HG02759 (cell line): ENCODE results near the gene CCDC142.
A peak's percentile ranks its signal among the peaks of the same experiment; 100 is the strongest.
"Not testable (repeated sequence)": the region's sequence is repeated elsewhere in the genome, so short reads cannot be mapped to it uniquely, and the experiment has no call there.

Experiments used
- ATAC-seq: cut with Tn5 transposase; IDR thresholded peaks from one replicate; pipeline ENCODE4 v1.9.1; 2021; ENCODE audit warnings: mild to moderate bottlenecking, moderate library complexity; ENCODE audit not compliant: unreplicated experiment

CCDC142 gene

DNA sequence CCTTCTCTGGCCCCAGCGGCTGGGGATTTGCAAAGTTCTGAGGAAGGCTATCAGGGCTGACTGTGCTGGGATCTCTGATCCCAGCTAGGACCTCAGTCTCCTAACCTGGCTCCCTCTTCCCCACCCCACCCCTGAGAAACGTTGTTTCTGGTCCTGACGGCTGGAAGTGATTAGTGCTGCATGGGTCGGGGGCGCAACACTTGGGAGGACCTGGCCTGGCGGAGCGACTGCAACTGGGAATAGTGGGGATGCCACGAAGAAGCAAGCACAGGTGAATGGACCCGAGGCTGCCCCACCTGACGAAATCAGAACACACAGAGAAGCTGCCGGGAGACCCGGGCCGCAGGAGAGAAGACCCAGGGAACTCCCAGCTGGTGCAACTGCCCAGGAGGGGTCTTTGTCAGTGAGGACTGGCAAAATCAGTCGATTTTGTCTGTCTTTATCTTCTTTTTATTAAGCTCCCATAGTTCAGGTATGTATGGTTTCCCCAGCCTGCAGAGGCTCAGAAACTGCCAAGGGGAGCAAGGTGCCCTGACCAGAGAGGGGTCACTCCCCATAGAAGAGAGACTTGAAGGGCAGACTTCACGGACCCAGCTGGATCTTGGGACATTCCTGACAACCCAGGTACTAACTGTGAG lies 17.3 kb upstream of the CCDC142 start:
- ATAC-seq = no peak

DNA sequence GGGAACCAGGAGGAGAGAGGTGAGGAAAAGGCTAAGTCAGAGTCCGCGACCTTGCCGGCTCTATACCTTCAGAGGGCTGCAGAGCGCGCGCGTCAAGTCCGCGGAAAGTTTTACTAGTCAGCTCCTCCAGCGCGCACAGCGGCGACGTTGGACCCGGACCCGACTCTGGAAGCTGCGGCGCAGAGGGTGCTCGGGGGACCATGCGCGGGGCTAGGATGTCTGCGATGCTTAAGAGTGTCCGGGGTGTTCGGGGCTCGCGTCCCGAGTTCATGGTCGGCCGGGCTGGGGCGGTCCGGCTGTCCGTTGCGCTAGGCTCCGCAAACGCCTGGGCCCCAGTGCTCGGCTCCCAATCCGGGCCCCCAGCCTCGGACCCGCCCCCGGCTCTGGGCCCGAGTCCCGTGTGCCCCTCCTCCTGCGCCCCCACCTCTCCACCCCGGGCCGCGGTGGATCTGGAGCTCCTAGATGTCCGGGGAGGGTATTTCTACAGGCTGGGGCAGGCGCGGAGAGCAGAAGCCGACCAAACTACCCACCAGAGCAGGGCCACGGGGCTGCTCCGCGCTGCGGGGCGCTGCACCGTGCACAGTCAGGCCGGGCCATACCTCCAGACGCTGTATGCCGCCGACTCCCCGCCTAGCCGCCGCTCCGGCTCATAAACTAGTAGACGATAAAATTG lies 16.6 kb upstream of the CCDC142 start, which contains the start of gene LBX2:
Gene LBX2, minus strand, starts transcription at position 337 of the 673 bp plus-strand sequence. Its CDS starts 66 bp downstream, at position 271.
- no peak for ATAC-seq

DNA sequence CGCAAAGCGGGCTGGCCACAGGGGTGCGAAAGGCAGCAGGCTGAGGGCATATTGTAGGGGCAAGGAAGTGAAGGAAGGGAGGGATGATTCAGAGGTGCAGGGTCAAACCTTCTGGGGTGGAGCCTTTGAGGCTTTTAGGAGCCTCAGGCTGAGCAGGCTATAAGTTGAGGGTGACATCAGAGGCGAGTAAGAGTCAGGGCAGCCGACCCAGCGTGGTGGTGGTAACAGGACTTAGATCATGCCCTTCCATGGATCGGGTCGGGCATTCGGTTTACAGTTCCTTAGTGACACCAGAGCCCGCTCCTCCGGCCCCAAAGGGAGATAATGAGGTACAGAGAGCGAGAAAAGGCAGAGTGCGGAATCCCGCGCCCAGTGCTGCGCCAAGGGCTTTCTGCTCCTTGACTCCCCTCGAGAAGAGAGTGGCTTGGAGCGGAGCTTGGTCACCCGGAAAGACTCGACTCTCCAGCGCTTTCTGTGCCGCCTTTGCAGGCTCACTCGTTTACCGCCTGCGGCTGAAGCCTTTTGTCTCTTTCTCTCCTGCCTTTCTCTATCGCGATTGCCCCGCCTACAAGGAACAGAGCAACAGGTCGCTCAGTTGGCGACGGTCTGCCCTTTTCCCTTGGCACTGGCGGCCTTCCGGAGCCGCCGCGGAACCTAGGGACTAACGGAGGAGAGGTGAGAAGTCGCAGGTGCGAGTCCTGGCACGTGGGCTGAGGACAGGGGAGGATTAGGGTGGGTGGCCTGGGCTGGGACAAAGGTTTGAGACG lies 15.9 kb upstream of the CCDC142 start:
- no peak for ATAC-seq

- ATAC-seq = no peak
These were observed 15.1 kb upstream of the CCDC142 start for GRCh38 chr2:74497777-74498499.

DNA sequence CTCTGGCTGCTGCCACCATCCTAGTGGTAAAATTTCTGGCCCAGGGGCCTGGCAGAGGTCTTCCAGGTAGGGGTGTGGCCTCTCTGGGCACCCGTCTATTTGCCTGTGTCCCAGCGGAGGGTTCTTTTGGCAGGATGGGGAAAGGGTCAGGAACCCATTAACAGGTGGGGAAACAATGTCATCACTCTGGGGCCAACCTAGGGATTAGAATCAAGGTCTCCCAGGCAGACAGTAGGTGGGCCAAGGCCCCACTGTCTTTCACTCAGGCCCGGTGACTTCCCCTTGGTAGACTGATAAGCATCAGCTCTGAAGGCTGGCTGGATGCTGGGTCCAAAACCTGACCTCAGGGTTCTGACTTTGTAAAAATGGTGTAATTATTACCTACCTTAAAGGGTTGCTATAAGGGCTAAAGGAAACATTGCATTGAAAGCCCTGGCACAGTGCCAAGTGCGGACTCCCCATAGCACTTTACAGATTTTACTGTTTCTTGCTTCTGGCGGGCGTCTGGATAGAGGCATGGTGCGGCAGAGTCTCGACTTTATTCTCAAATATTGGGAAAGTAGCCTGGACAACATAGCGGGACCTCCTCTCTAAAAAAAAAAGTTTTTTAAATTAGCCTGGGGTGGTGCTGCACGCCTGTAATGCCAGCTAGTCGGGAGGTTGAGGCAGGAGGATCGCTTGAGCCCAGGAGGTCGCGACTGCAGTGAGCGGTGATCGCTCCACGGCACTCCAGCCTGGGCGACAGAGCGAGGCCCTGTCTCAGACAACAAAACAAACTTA lies 14.4 kb upstream of the CCDC142 start:
- no peak for ATAC-seq

DNA sequence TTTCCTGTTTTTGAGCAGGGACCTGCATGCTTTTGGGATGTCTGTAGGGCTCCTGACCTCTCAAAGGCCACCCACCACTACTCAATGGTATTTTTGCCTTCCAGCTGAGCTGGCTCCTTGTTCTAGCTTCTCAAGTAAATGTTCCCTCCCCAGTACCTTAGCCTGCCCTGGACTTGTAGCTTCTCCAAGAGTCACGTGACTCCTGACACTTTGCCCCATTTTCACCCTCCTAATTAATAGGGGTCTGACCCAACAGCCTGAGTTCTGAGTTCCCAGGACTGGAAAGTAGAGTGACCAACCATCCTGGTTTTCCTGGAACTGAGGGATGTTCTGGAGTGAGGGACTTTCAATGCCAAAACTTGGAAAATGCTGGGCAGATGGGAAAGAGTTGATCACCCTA lies 12.6 kb upstream of the CCDC142 start:
- ATAC-seq = no peak

- no peak for ATAC-seq
These were observed 10.7 kb upstream of the CCDC142 start for GRCh38 chr2:74493546-74493945.

- no peak for ATAC-seq
These were observed 9.1 kb upstream of the CCDC142 start for GRCh38 chr2:74491648-74492544.

DNA sequence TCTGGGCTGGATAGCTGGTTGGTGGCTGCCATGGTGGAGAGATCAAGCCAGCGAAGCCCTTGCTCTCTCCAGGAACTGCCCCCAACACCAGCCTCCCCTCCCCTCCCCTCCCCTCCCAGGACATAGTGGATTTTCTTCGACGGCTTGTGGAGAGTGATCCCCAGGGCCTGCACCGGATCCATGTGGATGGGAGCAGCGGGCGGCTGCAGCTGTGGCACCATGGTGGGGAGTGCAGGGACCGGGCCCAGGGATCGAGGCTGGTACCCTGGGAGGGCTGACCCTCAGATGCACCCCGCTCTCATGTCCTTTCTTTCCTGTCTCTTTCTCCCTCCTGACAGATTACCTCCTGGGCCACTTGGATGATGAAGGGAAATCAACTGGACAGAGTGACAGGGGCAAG lies 7.1 kb upstream of the CCDC142 start:
- ATAC-seq = no peak

GRCh38 chr2:74488643-74489481 lies 6.1 kb upstream of the CCDC142 start:
- ATAC-seq = no peak

DNA sequence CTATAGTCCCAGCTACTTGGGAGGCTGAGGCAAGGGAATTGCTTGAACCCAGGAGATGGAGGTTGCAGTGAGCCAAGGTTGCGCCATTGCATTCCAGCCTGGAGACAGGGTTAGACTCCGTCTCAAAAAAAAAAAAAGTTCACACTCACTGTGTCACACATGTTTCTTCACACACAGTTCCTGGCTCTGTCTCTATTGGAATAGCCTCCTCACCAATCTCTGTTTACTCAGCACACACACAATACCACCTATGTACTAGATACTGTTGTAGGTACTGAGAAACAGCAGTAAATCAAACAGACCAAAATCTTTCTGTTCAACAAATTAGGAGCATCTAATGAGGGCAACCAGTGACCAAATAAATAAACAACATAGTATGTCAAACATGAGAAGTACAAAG lies 3.3 kb upstream of the CCDC142 start:
- no peak for ATAC-seq

- ATAC-seq = not testable (repeated sequence)
These were observed 922 bp upstream of the CCDC142 start for GRCh38 chr2:74483675-74484164.

GRCh38 chr2:74481961-74482800 lies 617 bp downstream of the CCDC142 start:
- peak; percentile 49 for ATAC-seq

DNA sequence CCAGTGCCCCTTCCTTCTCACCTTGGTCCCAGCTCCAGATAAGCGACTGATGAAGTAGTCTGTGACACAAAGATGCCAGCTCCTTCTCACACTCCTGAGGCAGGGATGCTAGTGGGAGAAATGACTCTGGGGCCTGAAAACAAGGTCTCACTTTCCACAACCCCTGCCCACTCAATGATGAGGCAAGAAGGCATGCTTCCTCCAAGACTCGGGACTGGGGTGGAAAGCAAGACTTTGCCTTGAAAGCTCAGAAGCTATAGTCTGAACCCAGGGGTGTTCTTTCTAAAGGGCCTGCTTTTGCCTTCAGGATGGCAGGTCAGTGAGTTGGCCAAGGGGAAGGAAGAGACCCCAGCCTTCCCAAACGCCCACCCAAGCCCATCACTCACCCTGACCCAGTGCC lies 1.4 kb downstream of the CCDC142 start:
- ATAC-seq = no peak

- ATAC-seq = no peak
These were observed 7.9 kb downstream of the CCDC142 start for GRCh38 chr2:74474899-74475298.

- no peak for ATAC-seq
These were observed 8.3 kb downstream of the CCDC142 start for GRCh38 chr2:74474481-74474880.

GRCh38 chr2:74472945-74473258 lies 9.9 kb downstream of the CCDC142 start:
- no peak for ATAC-seq
